Adrenal gland (tissue), 12 donors: ENCODE results near the gene HSF2BP. TPM values are rescaled to one million over a fixed set of nuclear protein-coding genes. Genes with fewer than 3 reads are reported as not detected.
"Not testable (repeated sequence)": the region's sequence is repeated elsewhere in the genome, so short reads cannot be mapped to it uniquely, and the experiment has no call there.

Experiments used
- DNase-seq, 7 donors: peaks; one replicate each; pipeline ENCODE4 v3.0.0-alpha.2; 2019 to 2020
- H3K27ac ChIP-seq, 5 donors: fragments of 200-600 bp; sonication (generic) in 4 of 5; 1 replicate in 3 of 5; 2 replicates in 2 of 5; pipeline versions ENCODE4 v1.5.1 to v1.8.0; 2016 to 2020; ENCODE audit warnings: mild to moderate bottlenecking in 1 of 5
- H3K27me3 ChIP-seq: fragments of 200-600 bp; 2 replicates; pipeline ENCODE4 v1.8.0; 2021
- H3K36me3 ChIP-seq, 2 donors: fragments of 200-600 bp; replicated peaks in 1 of 2; 1 replicate in 1 of 2; 2 replicates in 1 of 2; pipeline versions ENCODE4 v1.5.1 to v1.8.0; 2018 to 2022
- H3K4me1 ChIP-seq, 2 donors: fragments of 200-600 bp; replicated peaks in 1 of 2; 1 replicate in 1 of 2; 2 replicates in 1 of 2; pipeline versions ENCODE4 v1.5.1 to v1.8.0; 2018 to 2021
- H3K4me3 ChIP-seq, 4 donors: fragments of 200-600 bp; sonication (generic) in 3 of 4; one replicate each; pipeline ENCODE4 v1.5.1; 2016 to 2018
- H3K9me3 ChIP-seq, 3 donors: fragments of 200-600 bp; sonication (generic) in 1 of 3; replicated peaks in 1 of 3; 1 replicate in 2 of 3; 2 replicates in 1 of 3; pipeline versions ENCODE4 v1.5.1 to v1.8.0; 2016 to 2021
- CTCF ChIP-seq, 6 experiments: fragments of 450-650 bp in 4 of 6; fragments of 200-600 bp in 2 of 6; sonication (generic) in 1 of 6; IDR thresholded peaks; 1 replicate in 5 of 6; 2 replicates in 1 of 6; pipeline versions ENCODE4 v1.5.1 to v1.8.0; 2016 to 2021; ENCODE audit warnings: antibody characterized with exemption in 6 of 6, mild to moderate bottlenecking in 2 of 6, moderate library complexity in 1 of 6
- POLR2A ChIP-seq, 2 donors: fragments of 450-650 bp; IDR thresholded peaks; one replicate each; pipeline ENCODE4 v1.6.1; 2017; ENCODE audit warnings: antibody characterized with exemption in 2 of 2, mild to moderate bottlenecking in 2 of 2, moderate library complexity in 1 of 2
- WGBS, 4 donors: extraction: QIAGEN DNeasy Blood & Tissue Kit in 2 of 4; methylation state at CpG; one replicate each; pipeline versions ENCODE4 v1.1.5 to v1.1.7; 2013 to 2017; 5-methylcytosine and 5-hydroxymethylcytosine counted together
- intact Hi-C, 2 donors: fragments of 100-400 bp; cut with DNase I; formaldehyde crosslinking; loops; one replicate each; pipeline versions ENCODE4 v1.14.1 to v1.15.0; 2022 to 2023
- polyA plus RNA-seq, 3 donors: library from polyadenylated mRNA; stranded (reverse); fragments of 200-250 nt in 2 of 3; fragments of 350-450 nt in 1 of 3; fragmentation: Illumina TruSeq in 1 of 3; extraction: RNeasy Lipid Tissue Mini Kit (QIAGEN cat#74804) in 1 of 3; gene quantifications; one replicate each; pipeline ENCODE4 v1.2.3, GENCODE V29; 2013 to 2014
- total RNA-seq, 9 donors: library from RNA; depleted of rRNA in 4 of 9; stranded (reverse); fragments of >200 nt in 4 of 9; fragments of 120-200 nt in 1 of 9; fragmentation: NEBNext Ultra II Directional in 1 of 9; extraction: Animal tissue kit (Norgen Biotek cat#: 25700) in 1 of 9; gene quantifications; one replicate each; pipeline versions ENCODE4 v1.1.0 to v1.2.4, GENCODE V29; 2013 to 2023
- donor health status: healthy with polysubstance abuse.
- donor health status: Bipolar disorder and iron deficiency.
- donor health status: DM: yes; HTN: yes; CAD: no.
- donor health status: DM: no; HTN: no; CAD: no.
- donor health status: DM: no; HTN: no; CAD: no.
- donor health status: DM: yes; HTN: yes; CAD: no.

HSF2BP gene
- total and polyA plus RNA-seq, 12 donors, result 0.23 to 1.5 (median 0.42) TPM; not detected in 2

GRCh38 chr21:43622796-43623195 is 36.5 kb downstream of the HSF2BP start:
- no peaks in the 10 kb centered on the region for H3K27me3 ChIP-seq
- H3K4me3 ChIP-seq, result no peak overlapping the region
- intact Hi-C loops, result no loop called here
- TF ChIP-seq CTCF (IDR thresholded peaks at IDR 0.05), result no peak
- TF ChIP-seq POLR2A (IDR thresholded peaks at IDR 0.05), result no peak
- peaks cover 0 to 10% (median 0%) of the 10 kb centered on the region in 3 donors for H3K9me3 ChIP-seq
- H3K4me1 ChIP-seq, result no peaks in the 10 kb centered on the region
- WGBS, 4 donors, result 63 to 87% (median 77%) methylated on average over 2 of the region's 2 CpGs
- no peak overlapping the region for H3K27ac ChIP-seq
- DNase-seq, result no peak
- H3K36me3 ChIP-seq, result no peaks in the 10 kb centered on the region

- no peaks in the 10 kb centered on the region for H3K4me1 ChIP-seq
- no peak for DNase-seq
- intact Hi-C loops, result no loop called here
Observed at GRCh38 chr21:43619856-43620255, 39.4 kb downstream of the HSF2BP start.

DNA sequence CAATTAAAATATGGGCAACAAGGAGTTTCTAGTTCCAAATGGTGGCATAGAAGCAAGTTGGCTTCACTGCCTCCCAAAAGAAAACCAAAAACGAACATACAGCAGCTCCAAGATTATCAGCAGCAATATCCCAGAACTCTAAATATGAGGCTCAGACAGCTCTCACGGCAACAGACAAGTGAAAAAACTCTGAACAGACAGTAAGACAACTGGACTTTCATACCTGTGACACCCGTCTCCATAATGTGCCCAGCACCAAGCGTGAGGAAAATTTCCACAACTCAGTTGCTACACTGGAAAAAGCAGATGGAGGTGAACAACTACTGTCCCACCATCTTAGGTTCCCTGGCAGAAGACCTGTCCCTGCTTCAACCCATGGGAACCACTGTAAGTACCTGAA is 39.9 kb downstream of the HSF2BP start:
- Histone ChIP-seq H3K27ac (no peak overlapping the region), H3K4me3 (no peak overlapping the region), H3K36me3 (no peaks in the 10 kb centered on the region), H3K4me1 (no peaks in the 10 kb centered on the region), H3K9me3 (peaks cover 0 to 10% (median 0%) of the 10 kb centered on the region in 3 donors), H3K27me3 (no peaks in the 10 kb centered on the region)
- DNase-seq, result no peak
- intact Hi-C loops, result no loop called here
- WGBS, 4 donors, result 88 to 96% (median 91%) methylated on average over 4 of the region's 4 CpGs
- TF ChIP-seq POLR2A (IDR thresholded peaks at IDR 0.05) (no peak), CTCF (IDR thresholded peaks at IDR 0.05) (no peak)

More at GRCh38 chr21:43619856-43620255, 39.4 kb downstream of the HSF2BP start:
- no peaks in the 10 kb centered on the region for H3K36me3 ChIP-seq
- peaks cover 0 to 10% (median 0%) of the 10 kb centered on the region in 3 donors for H3K9me3 ChIP-seq
- TF ChIP-seq POLR2A (IDR thresholded peaks at IDR 0.05), result no peak
- whole genome bisulfite sequencing, 4 donors, result 82 to 93% (median 87%) methylated on average over 4 of the region's 4 CpGs
- no peak overlapping the region for H3K4me3 ChIP-seq
- no peaks in the 10 kb centered on the region for H3K27me3 ChIP-seq
- H3K27ac ChIP-seq, result no peak overlapping the region

GRCh38 chr21:43618940-43619339 is 40.3 kb downstream of the HSF2BP start:
- Histone ChIP-seq H3K4me1 (no peaks in the 10 kb centered on the region), H3K36me3 (no peaks in the 10 kb centered on the region), H3K4me3 (no peak overlapping the region), H3K9me3 (peaks cover 0 to 10% (median 0%) of the 10 kb centered on the region in 3 donors), H3K27me3 (no peaks in the 10 kb centered on the region), H3K27ac (no peak overlapping the region)
- no peak for DNase-seq
- intact Hi-C loops, result no loop called here
- 94 to 98% (median 96%) methylated on average over 4 of the region's 4 CpGs for WGBS, 4 donors
- TF ChIP-seq CTCF (IDR thresholded peaks at IDR 0.05), result no peak
- no peak for TF ChIP-seq POLR2A (IDR thresholded peaks at IDR 0.05)

DNA sequence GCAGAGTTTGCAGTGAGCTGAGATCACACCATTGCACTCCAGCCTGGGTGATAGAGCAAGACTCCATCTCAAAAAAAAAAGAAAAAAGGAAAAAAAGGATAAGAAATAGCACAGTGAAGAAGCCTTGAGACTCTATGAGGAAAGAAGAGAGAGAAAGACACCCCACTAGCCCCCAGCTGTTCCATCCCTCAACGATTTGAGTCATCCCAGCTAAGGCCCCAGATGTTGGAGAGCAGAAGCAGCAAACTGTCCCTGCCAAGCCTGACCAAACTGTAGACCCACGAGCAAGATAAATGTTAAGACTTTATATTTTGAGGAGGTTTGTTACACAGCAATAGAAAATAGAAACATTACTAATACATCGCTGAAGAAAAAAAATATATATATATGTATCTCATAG is 42.4 kb downstream of the HSF2BP start:
- H3K4me3 ChIP-seq, H3K27me3 ChIP-seq, DNase-seq, H3K4me1 ChIP-seq, H3K27ac ChIP-seq, H3K36me3 ChIP-seq, H3K9me3 ChIP-seq, intact Hi-C loops: not testable (repeated sequence)
- WGBS, 4 donors, result 75 to 92% (median 84%) methylated on average over 3 of the region's 3 CpGs
